Rectal smooth muscle tissue (tissue), 1 donor: ENCODE measurements around the gene GNPDA1.
"Not testable (repeated sequence)": the region's sequence is repeated elsewhere in the genome, so short reads cannot be mapped to it uniquely, and the experiment has no call there.

Experiments
- H3K27ac ChIP-seq: one replicate; pipeline ENCODE4 v1.7.0; 2013; ENCODE audit warnings: low read depth, low read length, inconsistent platforms
- H3K27me3 ChIP-seq: one replicate; pipeline ENCODE4 v1.7.0; 2013; ENCODE audit warnings: low read length; ENCODE audit not compliant: control insufficient read depth, insufficient read depth
- H3K36me3 ChIP-seq: one replicate; pipeline ENCODE4 v1.7.0; 2013; ENCODE audit warnings: low read length; ENCODE audit not compliant: control insufficient read depth, insufficient read depth
- H3K4me1 ChIP-seq: one replicate; pipeline ENCODE4 v1.7.0; 2013; ENCODE audit warnings: low read length; ENCODE audit not compliant: control insufficient read depth, insufficient read depth
- H3K4me3 ChIP-seq: one replicate; pipeline ENCODE4 v1.7.0; 2013; ENCODE audit warnings: low read length
- H3K9ac ChIP-seq: one replicate; pipeline ENCODE4 v1.7.0; 2013; ENCODE audit warnings: low read length

The GNPDA1 gene

GRCh38 chr5:142012792-142013388 lies at the start of gene GNPDA1:
TSS of gene GNPDA1 (minus strand) at chr5:142013027. CDS start at chr5:142012035, 992 bp downstream.
- Histone ChIP-seq H3K4me1 (peaks cover 4% of the 10 kb centered on the region), H3K36me3 (peaks cover 2% of the 10 kb centered on the region), H3K27ac (peak within 1 kb of the TSS; percentile 84), H3K9ac (peak within 1 kb of the TSS; percentile 51), H3K27me3 (no peaks in the 10 kb centered on the region), H3K4me3 (peak within 1 kb of the TSS; percentile 93)

- no peak overlapping the region for H3K4me3 ChIP-seq
- H3K4me1 ChIP-seq = no peaks in the 10 kb centered on the region
- no peaks in the 10 kb centered on the region for H3K27me3 ChIP-seq
- no peak overlapping the region for H3K27ac ChIP-seq
- no peak overlapping the region for H3K9ac ChIP-seq
- H3K36me3 ChIP-seq = no peaks in the 10 kb centered on the region
These were observed 46.6 kb upstream of the GNPDA1 start for GRCh38 chr5:142059304-142059940.

- H3K27me3 ChIP-seq = no peaks in the 10 kb centered on the region
- H3K9ac ChIP-seq = no peak overlapping the region
- H3K4me1 ChIP-seq = no peaks in the 10 kb centered on the region
- H3K27ac ChIP-seq = no peak overlapping the region
- no peak overlapping the region for H3K4me3 ChIP-seq
- H3K36me3 ChIP-seq = no peaks in the 10 kb centered on the region
These were observed 44.9 kb upstream of the GNPDA1 start for GRCh38 chr5:142057697-142058056.

GRCh38 chr5:142056816-142057696 lies 44.2 kb upstream of the GNPDA1 start:
- Histone ChIP-seq H3K27ac (no peak overlapping the region), H3K36me3 (no peaks in the 10 kb centered on the region), H3K27me3 (no peaks in the 10 kb centered on the region), H3K4me1 (no peaks in the 10 kb centered on the region), H3K9ac (no peak overlapping the region), H3K4me3 (no peak overlapping the region)

GRCh38 chr5:142055301-142055700 lies 42.5 kb upstream of the GNPDA1 start:
- H3K4me1 ChIP-seq = no peaks in the 10 kb centered on the region
- no peaks in the 10 kb centered on the region for H3K36me3 ChIP-seq
- H3K9ac ChIP-seq = no peak overlapping the region
- H3K27ac ChIP-seq = no peak overlapping the region
- no peak overlapping the region for H3K4me3 ChIP-seq
- H3K27me3 ChIP-seq = no peaks in the 10 kb centered on the region

GRCh38 chr5:142053426-142054151 lies 40.8 kb upstream of the GNPDA1 start:
- Histone ChIP-seq H3K36me3 (no peaks in the 10 kb centered on the region), H3K4me1 (no peaks in the 10 kb centered on the region), H3K9ac (no peak overlapping the region), H3K27ac (no peak overlapping the region), H3K27me3 (no peaks in the 10 kb centered on the region), H3K4me3 (no peak overlapping the region)

GRCh38 chr5:142052026-142052425 lies 39.2 kb upstream of the GNPDA1 start:
- not testable (repeated sequence) for H3K36me3 ChIP-seq, H3K4me1 ChIP-seq, H3K27me3 ChIP-seq, H3K4me3 ChIP-seq, H3K9ac ChIP-seq, H3K27ac ChIP-seq

- H3K27ac ChIP-seq = no peak overlapping the region
- no peak overlapping the region for H3K9ac ChIP-seq
- H3K27me3 ChIP-seq = no peaks in the 10 kb centered on the region
- H3K36me3 ChIP-seq = no peaks in the 10 kb centered on the region
- no peak overlapping the region for H3K4me3 ChIP-seq
- H3K4me1 ChIP-seq = no peaks in the 10 kb centered on the region
These were observed 35.4 kb upstream of the GNPDA1 start for GRCh38 chr5:142048272-142048671.

- no peaks in the 10 kb centered on the region for H3K36me3 ChIP-seq
These were observed 33.4 kb upstream of the GNPDA1 start for GRCh38 chr5:142046191-142046590.

GRCh38 chr5:142040881-142041280 lies 28.1 kb upstream of the GNPDA1 start:
- H3K36me3 ChIP-seq, H3K4me3 ChIP-seq, H3K4me1 ChIP-seq, H3K9ac ChIP-seq, H3K27ac ChIP-seq, H3K27me3 ChIP-seq: not testable (repeated sequence)

More at GRCh38 chr5:142046191-142046590, 33.4 kb upstream of the GNPDA1 start:
- Histone ChIP-seq H3K4me3 (no peak overlapping the region), H3K4me1 (no peaks in the 10 kb centered on the region), H3K27me3 (no peaks in the 10 kb centered on the region), H3K27ac (no peak overlapping the region), H3K9ac (no peak overlapping the region)

GRCh38 chr5:142040285-142040684 lies 27.5 kb upstream of the GNPDA1 start:
- Histone ChIP-seq H3K27ac (no peak overlapping the region), H3K4me1 (no peaks in the 10 kb centered on the region), H3K27me3 (no peaks in the 10 kb centered on the region), H3K9ac (no peak overlapping the region), H3K36me3 (no peaks in the 10 kb centered on the region), H3K4me3 (no peak overlapping the region)

- Histone ChIP-seq H3K27me3 (no peaks in the 10 kb centered on the region), H3K36me3 (no peaks in the 10 kb centered on the region), H3K27ac (no peak overlapping the region), H3K9ac (no peak overlapping the region), H3K4me3 (no peak overlapping the region), H3K4me1 (no peaks in the 10 kb centered on the region)
These were observed 25.9 kb upstream of the GNPDA1 start for GRCh38 chr5:142038735-142039134.
